NB4 (cell line): ENCODE data around the gene GCSAM.
A peak's percentile ranks its signal among the peaks of the same experiment; 100 is the strongest.

ENCODE experiments used
- DNase-seq: peaks from one replicate; pipeline ENCODE4 v3.0.0; 2010; ENCODE audit warnings: low read depth
- H3K4me3 ChIP-seq: one replicate; pipeline ENCODE4 v1.5.1; 2011; ENCODE audit warnings: mild to moderate bottlenecking, low read depth, low read length, moderate library complexity
- CTCF ChIP-seq: IDR thresholded peaks from one replicate; pipeline ENCODE4 v1.5.1; 2012; ENCODE audit warnings: low read depth, low read length
- MAX ChIP-seq: IDR thresholded peaks from 2 replicates; pipeline ENCODE4 v1.6.1; 2011; ENCODE audit warnings: low read depth, low read length
- MYC ChIP-seq: IDR thresholded peaks from 2 replicates; pipeline ENCODE4 v1.6.1; 2011; ENCODE audit warnings: low read depth, low read length
- POLR2A ChIP-seq: IDR thresholded peaks from 2 replicates; pipeline ENCODE4 v1.6.1; 2011; ENCODE audit warnings: mild to moderate bottlenecking; ENCODE audit not compliant: insufficient read length; ENCODE audit errors: extremely low read depth

GCSAM gene

GRCh38 chr3:112132975-112133448 lies at the start of gene GCSAM:
Gene GCSAM, minus strand, starts transcription at chr3:112133248. Its CDS starts 128 bp downstream, at chr3:112133120.
- DNase-seq, result peak; percentile 36
- TF ChIP-seq POLR2A, result no peak
- TF ChIP-seq MYC, result no peak
- no peak for TF ChIP-seq CTCF
- no peak for TF ChIP-seq MAX
- H3K4me3 ChIP-seq, result no peak within 1 kb of the TSS

- DNase-seq, result no peak
- H3K4me3 ChIP-seq, result no peak overlapping the region
- TF ChIP-seq MAX (no peak), POLR2A (no peak), MYC (no peak), CTCF (no peak)
These were observed 42.6 kb upstream of the GCSAM start for GRCh38 chr3:112175646-112176045.

GRCh38 chr3:112175037-112175436 lies 42.0 kb upstream of the GCSAM start:
- no peak for DNase-seq
- TF ChIP-seq CTCF (no peak), POLR2A (no peak), MAX (no peak), MYC (no peak)
- H3K4me3 ChIP-seq, result no peak overlapping the region

GRCh38 chr3:112171144-112171543 lies 38.1 kb upstream of the GCSAM start:
- no peak overlapping the region for H3K4me3 ChIP-seq
- DNase-seq, result no peak
- TF ChIP-seq CTCF (no peak), MYC (no peak), MAX (no peak), POLR2A (no peak)

GRCh38 chr3:112170046-112170445 lies 37.0 kb upstream of the GCSAM start:
- no peak overlapping the region for H3K4me3 ChIP-seq
- no peak for TF ChIP-seq CTCF
- TF ChIP-seq POLR2A, result no peak
- no peak for TF ChIP-seq MAX
- TF ChIP-seq MYC, result no peak
- DNase-seq, result no peak
